ENCODE data around the gene DUXA.
A peak's percentile ranks its signal among the peaks of the same experiment; 100 is the strongest.

Gene DUXA

DNA sequence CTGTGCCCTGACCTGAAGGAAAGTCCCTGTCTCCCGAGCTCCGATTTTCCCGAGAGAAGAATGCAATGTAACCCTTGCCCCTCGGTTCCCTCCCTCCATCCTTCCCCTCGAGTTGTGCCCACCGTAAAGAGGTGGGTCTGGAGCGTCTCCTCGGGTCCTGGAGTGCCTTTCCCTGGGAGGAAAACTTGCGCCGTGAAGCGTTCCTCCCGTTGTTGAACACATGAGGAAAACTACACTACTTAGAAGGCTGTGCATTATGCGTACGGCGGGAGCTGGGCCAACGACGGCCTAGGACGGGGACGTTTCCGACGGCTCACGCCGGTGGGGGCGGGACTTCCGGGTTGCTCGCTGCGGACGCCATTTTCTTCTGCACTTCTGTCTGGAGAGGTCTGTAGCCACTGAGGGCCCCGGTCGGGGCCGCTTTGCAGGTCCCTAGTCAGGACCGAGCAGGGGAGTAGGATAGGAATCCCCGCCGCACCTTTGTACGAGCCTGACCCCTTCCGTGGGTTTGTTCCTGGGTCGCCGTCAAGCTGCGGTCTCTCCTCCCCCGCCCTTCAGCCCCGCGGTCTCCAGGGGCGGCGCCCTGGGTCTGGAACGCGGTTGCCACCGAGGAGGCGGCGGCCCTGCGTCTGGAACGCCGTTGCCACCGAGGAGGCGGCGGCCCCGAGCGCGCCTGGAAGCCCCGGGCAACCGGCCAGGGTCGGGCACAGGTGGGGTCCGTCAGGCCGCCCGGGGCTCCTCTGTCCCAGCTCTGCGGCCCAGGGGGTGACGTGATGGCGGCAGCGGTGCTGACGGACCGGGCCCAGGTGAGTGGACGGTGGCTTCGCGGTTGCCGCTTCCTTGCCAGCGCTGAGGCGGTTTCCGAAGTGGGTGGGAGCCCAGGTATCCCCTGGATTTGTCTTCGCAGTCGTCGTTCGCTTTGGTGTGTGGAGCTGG, 24.1 kb upstream of the DUXA start, which contains the start of gene ZNF264:
TSS of gene ZNF264 (plus strand) at position 360 of the 936 bp plus-strand sequence. CDS start at position 774, 414 bp downstream.
- DNase-seq = peak; percentile 91
- Histone ChIP-seq H3K4me1 (peaks cover 3% of the 10 kb centered on the region; the same call in 1 of the 2 replicates), H3K4me3 (ENCODE audit: low read depth, low read length) (peak within 1 kb of the TSS; percentile 85), H3K27me3 (no peaks in the 10 kb centered on the region), H3K36me3 (peaks cover 39% of the 10 kb centered on the region), H3K9me3 (peaks cover 3% of the 10 kb centered on the region)
- TF ChIP-seq, protein P1, sequence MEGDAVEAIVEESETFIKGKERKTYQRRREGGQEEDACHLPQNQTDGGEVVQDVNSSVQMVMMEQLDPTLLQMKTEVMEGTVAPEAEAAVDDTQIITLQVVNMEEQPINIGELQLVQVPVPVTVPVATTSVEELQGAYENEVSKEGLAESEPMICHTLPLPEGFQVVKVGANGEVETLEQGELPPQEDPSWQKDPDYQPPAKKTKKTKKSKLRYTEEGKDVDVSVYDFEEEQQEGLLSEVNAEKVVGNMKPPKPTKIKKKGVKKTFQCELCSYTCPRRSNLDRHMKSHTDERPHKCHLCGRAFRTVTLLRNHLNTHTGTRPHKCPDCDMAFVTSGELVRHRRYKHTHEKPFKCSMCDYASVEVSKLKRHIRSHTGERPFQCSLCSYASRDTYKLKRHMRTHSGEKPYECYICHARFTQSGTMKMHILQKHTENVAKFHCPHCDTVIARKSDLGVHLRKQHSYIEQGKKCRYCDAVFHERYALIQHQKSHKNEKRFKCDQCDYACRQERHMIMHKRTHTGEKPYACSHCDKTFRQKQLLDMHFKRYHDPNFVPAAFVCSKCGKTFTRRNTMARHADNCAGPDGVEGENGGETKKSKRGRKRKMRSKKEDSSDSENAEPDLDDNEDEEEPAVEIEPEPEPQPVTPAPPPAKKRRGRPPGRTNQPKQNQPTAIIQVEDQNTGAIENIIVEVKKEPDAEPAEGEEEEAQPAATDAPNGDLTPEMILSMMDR (IDR thresholded peaks at IDR 0.05; ENCODE audit: low read depth, low read length) = no peak

DNA sequence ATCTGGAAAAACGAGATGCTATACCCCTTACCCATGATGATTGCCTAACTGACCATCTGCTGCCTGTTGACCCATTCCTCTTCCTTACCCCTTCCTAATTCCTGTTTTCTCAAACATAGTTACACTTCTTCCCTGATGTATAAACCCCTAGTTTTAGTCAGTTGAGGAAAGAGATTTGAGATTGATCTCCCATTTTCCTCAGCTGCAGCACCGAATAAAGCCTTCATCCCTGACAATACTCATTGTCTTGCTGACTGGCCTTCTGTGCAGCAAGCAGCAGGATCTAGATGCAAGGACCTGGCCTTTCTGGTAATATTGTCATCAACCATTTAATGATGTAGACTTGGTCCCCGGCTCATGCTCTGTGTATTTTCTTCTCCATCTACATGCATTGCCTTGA, 23.0 kb upstream of the DUXA start:
- peaks cover 29% of the 10 kb centered on the region for H3K36me3 ChIP-seq

DNA sequence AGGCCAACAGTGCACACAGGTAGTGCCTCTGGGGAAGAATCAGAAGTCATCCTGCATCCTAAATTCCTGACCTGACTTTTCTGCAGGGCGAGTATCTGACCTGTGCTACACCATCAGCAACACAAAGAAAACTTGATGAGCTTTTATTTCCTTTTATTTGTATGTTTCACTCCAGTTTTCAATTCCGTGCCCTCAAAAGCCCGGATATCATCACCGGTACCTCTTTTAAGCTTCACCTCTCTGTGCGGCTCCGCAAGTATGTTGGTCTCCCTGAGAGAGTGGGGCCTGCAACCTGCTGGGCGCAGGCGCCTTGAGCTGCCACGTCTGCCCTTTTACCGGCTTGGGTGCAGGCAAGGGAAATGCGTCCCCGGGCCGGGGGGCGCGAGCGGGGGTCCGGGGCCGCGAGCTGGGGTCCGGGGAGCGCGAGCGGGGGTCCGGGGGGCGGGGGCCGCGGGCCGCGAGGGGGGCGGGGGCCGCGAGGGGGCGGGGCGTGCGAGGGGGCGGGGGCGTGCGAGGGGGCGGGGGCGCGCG, 4.3 kb upstream of the DUXA start:
- TF ChIP-seq, protein P1 (IDR thresholded peaks at IDR 0.05; ENCODE audit: low read depth, low read length) = no peak
- Histone ChIP-seq H3K9me3 (no peaks in the 10 kb centered on the region; the same call in 1 of the 2 replicates), H3K4me1 (no peaks in the 10 kb centered on the region), H3K36me3 (no peaks in the 10 kb centered on the region), H3K27me3 (no peaks in the 10 kb centered on the region), H3K4me3 (ENCODE audit: low read depth, low read length) (peak overlapping the region; percentile 35)
- peak; percentile 63 for DNase-seq

More for the DNA sequence above, 23.0 kb upstream of the DUXA start:
- peaks cover 3% of the 10 kb centered on the region for H3K9me3 ChIP-seq
- DNase-seq = no peak
- peaks cover 3% of the 10 kb centered on the region; the same call in 1 of the 2 replicates for H3K4me1 ChIP-seq
- H3K27me3 ChIP-seq = no peaks in the 10 kb centered on the region
- TF ChIP-seq, protein P1 (IDR thresholded peaks at IDR 0.05; ENCODE audit: low read depth, low read length) = no peak
- H3K4me3 ChIP-seq (ENCODE audit: low read depth, low read length) = no peak overlapping the region

DNA sequence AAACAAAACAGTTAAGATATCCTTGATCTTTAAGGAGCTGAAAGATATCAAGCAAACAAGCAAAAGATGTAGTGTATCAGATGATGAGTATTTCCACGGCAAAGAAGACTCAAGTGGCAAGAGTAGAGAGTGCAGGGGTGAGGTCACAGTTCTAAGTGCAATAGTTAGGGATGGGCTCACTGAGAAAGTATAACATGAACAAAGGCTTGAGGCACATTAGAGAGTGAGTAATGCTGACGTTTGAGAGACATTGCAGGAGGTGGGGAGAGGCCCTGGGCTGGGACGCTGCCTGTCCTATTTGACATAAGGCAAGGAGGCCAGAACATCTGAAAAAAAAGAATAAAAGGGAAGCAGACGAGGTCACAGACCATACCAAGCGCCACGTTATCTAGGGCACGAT, 1.4 kb downstream of the DUXA start:
- DNase-seq = no peak
- no peaks in the 10 kb centered on the region for H3K9me3 ChIP-seq
- H3K36me3 ChIP-seq = no peaks in the 10 kb centered on the region
- no peaks in the 10 kb centered on the region for H3K27me3 ChIP-seq
- H3K4me3 ChIP-seq (ENCODE audit: low read depth, low read length) = no peak overlapping the region
- TF ChIP-seq, protein P1 (IDR thresholded peaks at IDR 0.05; ENCODE audit: low read depth, low read length) = no peak
- H3K4me1 ChIP-seq = no peaks in the 10 kb centered on the region

DNA sequence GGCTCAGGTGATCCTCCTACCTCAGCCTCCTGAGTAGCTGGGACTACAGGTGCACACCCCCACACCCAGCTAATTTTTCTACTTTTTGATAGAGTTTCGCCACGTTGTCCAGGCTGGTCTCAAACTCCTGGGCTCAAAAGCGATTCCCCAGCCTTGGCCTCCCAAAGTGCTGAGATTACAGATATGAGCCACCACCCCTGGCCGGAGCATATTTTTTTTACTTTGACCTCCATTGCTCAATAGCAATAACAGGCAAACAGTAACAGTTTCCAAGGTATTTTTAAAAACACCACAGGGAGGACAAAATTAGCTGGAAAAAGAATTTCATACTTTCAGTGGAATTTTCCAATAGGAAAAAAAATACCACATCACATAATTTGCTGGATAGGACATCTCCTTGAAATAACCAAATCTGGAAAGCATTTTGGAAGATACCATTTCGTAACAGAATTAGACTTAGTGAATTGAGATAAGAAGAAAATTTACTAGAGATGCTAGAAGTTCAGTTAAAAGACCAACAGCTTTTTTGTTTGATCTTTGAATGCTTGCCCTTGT, 5.2 kb downstream of the DUXA start:
- no peaks in the 10 kb centered on the region for H3K36me3 ChIP-seq
- no peak for DNase-seq
- H3K4me3 ChIP-seq (ENCODE audit: low read depth, low read length) = no peak overlapping the region
- no peaks in the 10 kb centered on the region for H3K9me3 ChIP-seq
- H3K4me1 ChIP-seq = no peaks in the 10 kb centered on the region
- TF ChIP-seq, protein P1 (IDR thresholded peaks at IDR 0.05; ENCODE audit: low read depth, low read length) = no peak
- no peaks in the 10 kb centered on the region for H3K27me3 ChIP-seq
